GM18858 (cell line): ENCODE measurements around the gene USP50.
"Not testable (repeated sequence)": the region's sequence is repeated elsewhere in the genome, so short reads cannot be mapped to it uniquely, and the experiment has no call there.

ENCODE experiments used
- ATAC-seq: cut with Tn5 transposase; IDR thresholded peaks from one replicate; pipeline ENCODE4 v1.9.1; 2021; ENCODE audit not compliant: unreplicated experiment

Gene USP50

DNA sequence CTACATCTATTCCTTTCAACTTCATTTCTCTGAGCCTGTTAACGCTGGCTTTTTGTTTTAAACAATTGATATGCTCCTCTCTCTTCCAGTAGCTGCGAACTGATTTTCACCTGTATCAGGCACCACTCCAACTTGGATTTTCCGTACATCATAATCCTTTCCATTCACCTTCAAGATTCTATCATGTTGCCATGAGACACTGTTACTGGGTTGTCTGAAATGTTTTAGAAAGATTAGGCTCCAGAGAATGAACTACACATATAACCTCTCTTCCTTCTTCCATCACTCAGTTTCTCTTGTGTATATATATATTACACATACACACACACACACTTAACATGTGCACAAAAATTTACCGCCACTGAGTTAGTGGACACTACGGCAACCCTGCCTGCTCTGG lies at the start of gene USP50:
Gene USP50 (minus strand): TSS at position 101 of the 400 bp plus-strand sequence. CDS start 141 bp downstream, outside the sequence.
- no peak for ATAC-seq

DNA sequence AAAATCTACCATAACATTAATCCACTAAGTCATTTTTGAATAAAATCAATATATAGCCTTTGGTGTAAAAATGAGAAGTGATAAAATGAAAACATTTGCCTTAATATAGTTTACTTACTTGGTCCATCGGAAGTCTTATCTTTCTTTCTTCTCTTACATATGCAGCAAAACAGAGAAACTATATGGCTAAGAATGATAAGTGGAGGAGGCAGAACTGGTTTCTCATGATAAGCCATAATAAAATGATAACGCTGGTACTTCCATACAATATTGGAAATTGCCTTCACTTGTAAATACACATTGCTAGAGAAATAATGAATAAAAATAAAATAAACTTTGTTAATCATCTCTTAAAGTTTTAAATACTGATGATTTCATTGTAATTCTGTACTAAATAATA lies 47.8 kb upstream of the USP50 start:
- no peak for ATAC-seq

DNA sequence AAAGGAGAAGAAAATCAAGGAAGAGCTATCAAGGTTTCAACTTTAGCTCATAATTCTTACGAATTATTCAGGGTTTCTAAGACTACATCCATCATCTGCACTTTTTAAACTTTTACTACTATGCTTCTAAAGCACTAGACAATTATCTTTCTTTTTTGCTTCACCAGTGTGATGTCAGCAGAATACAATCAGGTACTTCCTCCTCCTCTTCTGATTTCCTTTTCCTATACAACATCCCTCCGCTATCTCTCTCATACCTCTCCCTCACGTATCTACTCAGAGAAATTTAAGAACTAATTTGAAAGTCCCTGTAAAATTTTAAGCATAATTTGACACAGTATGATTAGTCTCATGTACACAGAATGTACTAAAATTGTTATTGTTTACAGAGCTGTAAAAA lies 47.3 kb upstream of the USP50 start:
- ATAC-seq: no peak

DNA sequence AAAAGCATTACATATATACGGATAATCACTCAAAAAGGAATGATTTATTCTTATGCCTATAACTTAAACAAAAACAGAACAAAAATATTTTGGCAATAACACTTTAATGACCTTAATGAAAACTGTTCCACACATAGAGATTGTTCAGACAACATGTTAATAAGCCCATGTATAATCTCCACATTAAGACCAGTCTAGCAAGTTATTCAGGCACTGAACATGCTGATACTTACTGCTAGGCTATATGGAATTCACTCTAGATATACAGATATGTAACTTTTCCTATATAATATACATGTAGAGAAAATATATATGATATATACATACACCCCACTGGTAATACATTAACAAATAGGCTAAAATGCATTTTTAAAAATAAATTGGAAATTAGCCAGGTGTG lies 43.8 kb upstream of the USP50 start:
- ATAC-seq: no peak

DNA sequence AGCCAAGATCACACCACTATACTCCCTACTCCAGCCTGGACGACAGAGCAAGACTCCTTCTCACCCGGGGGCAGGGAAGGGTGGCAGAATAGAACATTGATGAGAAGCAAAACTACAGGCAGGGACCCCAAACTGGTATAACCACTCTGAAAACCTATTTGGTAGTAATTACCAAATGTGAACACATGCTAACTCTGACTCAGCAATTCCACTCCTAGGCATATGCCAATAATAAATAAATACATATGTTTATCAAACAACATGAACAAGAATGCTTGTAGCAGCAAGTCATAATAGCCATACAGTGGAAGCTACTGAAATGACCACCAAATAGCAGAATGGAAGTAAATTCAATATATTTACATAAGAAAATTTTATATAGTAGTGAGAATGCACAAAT lies 31.0 kb upstream of the USP50 start:
- ATAC-seq: no peak

DNA sequence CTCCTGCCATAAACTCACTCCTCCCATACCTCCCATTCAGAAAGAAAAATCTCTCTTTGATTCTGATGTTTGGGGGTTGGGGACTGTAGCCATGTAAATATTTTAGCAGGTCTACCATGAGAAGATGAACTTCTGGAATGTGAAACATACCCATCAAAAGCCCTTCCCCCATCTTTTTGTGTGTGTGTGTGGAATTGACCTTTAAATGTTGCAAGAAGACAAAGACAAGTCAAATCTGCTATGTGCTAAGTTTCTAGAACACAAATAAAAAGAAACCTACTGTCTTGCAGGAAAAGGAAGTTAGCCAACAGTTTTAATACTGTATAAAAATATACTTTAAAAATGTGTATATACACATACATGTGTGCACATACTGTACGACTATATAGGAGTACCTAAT lies 29.7 kb upstream of the USP50 start:
- no peak for ATAC-seq

DNA sequence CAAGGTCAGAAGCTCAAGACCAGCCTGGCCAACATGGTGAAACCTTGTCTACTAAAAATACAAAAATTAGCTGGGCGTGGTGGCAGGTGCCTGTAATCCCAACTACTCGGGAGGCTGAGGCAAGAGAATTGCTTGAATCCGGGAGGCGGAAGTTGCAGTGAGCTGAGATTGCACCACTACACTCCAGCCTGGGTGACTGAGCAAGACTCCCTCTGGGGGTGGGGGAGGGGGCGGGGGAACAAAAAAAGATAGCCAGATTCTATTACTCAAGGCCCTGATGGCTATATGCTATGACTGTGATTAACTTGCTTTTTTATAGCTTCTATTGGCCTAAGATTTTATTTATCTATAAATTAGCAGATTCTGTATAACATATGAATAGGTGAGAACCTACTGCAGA lies 27.4 kb upstream of the USP50 start:
- ATAC-seq: not testable (repeated sequence)

DNA sequence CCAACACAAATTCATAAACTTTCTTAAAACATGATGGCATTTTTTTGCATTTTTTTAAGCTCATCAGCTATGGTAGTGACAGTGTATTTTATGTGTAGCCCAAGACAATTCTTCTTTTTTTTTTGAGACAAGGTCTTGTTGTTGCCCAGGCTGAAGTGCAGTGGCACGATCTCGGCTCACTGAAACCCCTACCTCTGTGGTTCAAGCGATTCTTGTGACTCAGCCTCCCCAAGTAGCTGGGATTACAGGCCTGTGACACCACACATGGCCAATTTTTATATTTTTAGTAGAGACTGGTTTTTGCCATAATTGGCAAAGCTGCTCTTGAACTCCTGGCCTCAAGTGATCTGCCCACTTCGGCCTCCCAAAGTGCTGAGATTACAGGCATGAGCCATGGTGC lies 17.3 kb upstream of the USP50 start:
- ATAC-seq: no peak

DNA sequence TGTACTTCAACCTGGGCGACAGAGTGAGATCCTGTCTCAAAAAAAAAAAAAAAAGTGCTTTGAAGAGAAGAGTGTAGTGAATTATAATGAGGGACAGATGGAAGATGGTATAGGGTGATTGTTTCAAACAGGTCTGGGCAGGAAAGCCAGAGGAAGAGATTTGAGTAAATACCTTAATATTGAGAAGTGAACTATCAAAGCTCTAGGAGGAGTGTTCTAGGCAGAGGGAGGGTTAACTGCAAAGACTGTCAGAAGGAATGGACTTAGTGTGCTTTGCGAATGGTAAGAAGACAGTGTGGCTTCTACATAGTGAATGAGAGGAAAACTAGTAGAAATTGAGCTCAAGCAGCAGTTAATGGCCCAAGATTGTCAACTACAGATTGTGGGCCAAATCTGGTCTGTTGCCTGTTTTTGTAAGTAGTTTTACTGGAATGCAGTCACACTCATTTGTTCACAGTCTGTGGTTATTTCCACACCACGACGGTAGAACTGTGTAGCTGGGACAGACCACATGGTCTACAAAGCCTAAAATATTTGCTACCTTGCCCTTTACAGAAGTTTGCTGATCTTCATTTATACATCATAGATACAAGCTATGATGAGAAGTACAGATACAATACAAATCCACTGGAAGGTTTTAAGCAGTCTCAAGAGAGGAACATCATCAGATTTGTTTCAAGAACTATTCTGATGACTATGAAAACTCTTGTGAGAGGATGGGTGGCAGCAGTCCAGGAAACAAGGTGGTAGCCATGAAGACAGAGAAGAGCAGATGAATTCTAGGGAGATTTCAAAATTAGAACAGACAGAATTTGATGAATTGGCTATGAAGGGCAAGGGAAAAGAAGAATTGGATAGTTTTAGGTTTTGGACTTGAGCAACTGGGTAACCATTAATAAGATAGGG lies 16.5 kb upstream of the USP50 start:
- no peak for ATAC-seq

DNA sequence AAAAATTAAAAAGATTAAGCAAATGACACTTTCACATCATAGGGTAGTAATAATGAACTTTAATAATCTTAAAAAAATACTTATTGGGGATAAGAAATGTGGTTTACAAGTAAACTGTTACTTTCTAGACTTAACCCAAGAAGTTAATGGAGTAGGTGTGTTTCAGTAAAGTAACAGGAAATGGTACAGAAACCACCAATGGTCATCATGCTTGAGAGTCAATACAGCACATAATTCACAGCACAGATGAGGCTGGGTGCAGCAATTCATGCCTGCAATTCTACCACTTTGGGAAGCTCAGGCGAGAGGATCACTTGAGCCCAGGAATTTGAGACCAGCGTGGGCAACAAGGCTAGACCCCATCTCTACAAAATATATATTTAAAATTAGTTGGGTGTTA lies 11.5 kb upstream of the USP50 start:
- no peak for ATAC-seq

DNA sequence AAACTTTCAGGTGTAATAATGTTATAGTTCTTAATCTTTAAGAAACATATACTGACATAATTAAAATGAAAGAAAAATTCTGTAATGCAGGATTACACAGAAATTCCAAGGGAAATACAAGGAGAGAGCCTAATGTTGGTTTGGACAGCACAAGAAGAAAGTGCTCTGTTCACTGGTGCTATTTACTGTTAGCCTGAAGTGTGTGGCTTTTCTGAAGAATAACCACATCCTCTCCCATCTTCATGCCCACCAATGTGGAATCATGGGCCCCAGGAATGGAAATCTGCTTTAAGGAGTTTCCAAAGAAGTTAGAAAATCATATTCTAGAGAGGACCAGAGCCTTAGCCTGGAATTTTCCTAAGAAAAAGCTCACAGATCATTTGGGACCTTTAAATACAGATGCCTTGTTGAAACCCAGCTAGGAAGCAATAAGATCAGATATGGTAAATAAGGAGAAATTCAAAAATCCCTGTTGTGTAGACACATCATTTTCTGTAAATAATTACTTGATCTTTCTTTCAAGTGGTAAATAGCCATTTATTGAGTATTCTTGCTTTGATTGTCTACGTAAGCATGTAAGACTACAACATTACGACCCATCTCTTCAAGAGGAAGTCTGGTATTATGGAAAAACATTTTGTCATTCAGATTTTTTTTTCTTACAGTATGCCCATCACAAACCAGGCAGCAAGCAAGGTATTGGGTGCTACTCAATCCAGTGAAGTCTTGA lies 10.3 kb upstream of the USP50 start:
- ATAC-seq: no peak

DNA sequence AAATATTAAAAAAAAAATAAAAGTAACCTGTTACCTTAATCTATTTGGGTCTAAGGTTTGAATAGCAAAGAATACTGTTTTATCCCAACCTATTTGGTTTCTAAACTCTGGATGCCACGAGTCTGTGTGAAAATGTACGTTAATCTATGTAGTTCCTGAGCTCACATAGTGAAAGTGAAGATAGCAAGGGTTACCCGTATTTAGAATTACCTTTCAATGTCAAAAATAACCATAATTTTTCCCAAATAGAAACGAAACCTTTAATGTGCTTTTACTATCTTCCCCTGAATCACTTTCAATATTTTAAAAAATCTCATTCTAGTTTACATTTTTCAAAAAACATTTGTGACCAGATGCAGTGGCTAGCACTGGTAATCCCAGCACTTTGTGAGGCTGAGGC lies 5.8 kb upstream of the USP50 start:
- no peak for ATAC-seq

DNA sequence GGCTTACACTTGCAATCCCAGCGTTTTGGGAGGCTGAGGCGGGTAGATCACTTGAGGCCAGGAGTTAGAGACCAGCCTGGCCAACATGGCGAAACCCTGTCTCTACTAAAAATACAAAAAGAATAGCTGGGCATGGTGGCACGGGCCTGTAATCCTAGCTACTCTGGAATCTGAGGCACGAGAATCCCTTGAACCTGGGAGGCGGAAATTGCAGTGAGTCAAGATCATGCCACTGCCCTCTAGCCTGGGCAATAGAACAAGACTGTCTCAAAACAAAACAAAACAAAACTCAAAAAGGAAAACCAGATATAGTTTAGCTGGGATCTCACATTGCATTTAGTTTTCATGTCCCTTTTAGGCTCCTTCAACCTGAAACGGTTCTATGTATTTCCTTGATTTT lies 2.9 kb upstream of the USP50 start:
- no peak for ATAC-seq

DNA sequence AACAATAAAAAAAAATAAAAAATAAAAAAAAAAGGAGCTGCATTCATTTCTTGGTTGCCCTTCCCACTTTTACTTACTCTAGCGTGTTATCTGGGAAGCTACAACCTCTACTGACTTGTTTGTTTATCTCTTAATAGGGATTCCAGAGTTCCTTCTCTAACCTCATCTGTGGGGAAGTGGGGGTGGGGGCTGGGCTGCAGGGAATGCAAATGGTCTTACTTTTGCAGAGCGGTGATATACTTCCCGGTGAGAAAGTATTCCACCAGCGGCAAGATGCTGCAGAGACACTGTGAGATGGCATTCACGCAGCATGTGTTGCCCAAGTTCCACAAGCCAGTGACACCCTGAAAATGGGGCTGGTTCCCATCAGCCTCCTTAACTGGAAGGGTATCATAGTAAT lies 2.1 kb downstream of the USP50 start:
- no peak for ATAC-seq

DNA sequence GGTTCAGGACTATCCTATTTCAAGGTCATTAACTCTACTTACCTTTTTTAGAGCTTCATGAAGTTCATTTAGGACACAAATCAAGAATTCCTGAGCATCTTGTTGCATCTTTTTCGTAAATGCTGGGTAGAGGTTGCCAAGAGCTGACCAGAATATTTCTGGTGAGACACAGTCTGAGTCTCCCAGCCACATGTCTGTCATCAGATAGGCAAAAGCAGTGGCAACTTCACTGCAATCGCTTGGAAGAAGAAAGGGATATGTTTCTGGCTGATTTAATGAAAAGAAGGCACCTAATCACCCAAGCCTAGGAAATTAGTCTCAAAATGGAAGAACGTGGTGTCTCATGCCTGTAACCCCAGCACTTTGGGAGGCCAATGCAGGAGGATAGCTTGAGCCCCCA lies 2.9 kb downstream of the USP50 start:
- ATAC-seq: no peak

DNA sequence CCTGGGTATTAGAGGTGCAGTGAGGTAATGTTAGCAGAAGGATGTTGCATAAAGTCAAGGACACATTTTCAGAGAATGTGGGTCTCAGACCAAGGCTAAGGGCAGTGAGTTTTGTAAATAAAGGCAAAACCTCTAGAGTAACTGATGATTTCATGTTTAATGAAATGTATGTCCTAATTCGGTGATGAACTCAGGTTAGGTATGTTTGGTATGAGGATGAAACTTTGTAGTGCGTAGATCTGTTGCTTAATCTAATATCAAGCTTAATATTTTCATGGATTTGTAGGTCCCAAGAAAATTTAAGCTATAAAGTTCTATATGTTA lies 3.6 kb downstream of the USP50 start:
- ATAC-seq: no peak

DNA sequence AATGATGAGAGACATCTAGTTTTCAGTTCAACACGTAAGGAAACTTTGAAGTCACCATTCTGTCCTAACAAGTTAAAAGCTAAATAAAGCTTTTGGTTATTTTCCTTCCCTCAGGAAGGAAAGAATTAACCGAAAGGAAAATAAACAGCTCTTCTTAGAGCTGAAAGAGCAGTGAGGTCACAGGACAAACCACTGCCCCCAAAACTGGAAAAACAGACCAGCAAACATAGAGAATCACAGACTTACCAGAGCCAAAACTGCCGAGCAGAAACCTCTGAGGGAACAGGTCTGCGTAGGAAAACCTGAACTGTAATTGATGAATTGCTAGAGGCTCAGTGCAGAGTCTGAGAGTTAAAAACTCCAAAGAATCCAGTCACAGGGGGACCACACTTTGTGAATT lies 14.7 kb downstream of the USP50 start:
- ATAC-seq: no peak

DNA sequence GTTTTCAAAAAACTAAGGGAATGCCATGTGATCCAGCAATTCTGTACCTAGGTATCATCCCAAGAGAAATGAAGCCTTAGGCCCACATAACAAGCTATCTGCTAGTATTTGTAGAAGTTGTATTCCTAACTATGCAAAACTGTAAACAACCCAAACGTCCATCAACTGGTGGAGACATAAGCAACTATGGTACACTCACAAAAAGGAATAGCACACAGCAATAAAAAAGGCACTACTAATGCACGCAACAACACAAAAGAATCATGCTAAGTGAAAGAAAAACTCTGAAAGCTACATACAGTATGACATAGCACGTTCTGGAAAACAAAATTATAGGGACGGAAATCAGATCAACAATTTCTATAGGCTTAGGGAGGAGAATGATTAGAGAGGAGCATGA lies 15.3 kb downstream of the USP50 start:
- ATAC-seq: no peak

DNA sequence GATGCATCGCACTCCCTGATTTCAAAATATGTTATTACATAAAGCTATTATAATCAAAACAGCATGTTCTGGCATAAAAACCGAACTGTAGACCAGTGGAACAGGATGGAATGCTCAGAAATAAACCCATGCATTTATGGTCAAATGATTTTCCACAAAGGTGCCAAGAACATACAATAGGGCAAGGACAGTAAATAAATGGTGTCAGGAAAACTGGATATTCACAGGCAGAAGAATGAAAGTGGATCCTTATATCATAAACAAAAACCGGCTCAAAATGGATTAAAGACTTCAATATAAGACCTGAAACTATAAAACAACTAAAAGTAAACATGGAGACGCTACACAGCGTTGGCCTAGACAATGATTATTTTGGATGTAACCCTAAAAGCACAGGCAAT lies 22.6 kb downstream of the USP50 start:
- no peak for ATAC-seq

DNA sequence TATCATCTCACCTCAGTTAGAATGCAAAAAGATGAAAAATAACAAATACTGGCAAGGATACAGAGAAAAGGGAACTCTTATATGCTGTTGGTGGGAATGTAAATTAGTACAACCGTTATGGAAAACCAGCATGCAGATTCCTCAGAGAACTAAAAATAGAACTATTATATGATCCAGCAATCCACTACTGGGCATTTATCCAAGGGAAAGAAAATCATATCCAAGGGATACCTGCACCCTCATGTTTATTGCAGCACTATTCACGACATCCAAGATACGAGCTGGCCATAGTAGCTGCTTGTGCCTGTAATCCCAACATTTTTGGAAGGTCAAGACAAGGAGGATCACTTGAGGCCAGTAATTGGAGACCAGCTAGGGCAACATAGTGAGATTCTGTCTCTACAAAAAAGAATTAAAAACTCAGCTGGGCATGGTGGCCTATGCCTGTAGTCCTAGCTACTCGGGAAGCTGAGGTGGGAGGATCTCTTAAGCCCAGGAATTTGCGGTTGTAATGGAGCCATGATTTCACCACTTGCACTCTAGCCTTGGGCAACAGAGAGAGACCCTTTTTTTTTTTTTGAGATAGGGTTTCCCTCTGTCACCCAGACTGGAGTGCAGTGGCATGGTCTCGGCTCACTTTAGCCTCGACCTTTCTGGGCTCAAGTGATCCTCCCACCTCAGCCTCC lies 26.6 kb downstream of the USP50 start:
- no peak for ATAC-seq

DNA sequence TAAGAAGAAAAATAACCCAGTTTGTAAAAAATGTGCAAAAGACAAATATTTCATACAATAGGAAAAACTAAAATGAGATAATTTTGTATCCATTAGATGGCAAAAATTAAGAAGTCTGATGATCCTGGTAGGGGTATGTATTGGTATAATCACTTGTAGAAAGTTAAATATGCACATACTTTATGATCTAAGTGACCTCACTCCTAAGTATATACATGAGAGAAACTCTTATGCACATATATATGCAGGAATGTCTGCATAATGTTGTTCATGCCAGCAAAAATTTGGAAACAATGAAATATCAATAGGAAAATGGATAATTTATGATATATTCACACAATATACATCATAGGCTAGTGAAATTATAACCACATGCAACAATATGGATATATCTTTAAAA lies 33.5 kb downstream of the USP50 start:
- no peak for ATAC-seq

DNA sequence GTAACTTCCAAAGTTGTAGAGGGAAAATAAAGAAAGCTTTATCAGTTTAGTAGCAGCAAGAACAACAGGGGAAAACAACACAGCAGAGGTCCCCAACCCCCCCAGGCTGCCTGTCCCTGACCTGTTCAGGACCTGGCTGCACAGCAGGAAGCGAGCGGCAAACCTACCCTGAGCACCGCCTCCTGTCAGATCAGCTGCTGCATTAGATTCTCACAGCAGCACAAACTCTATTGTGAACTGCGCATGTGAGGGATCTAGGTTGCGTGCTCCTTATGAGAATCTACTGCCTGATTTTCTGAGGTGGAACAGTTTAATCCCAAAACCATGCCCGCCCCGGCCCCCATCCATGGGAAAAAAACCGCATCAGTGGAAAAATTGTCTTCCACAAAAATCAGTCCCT lies 40.3 kb downstream of the USP50 start:
- ATAC-seq: no peak
